Thymus (tissue), 11 donors: ENCODE measurements around the gene PAAF1. TPM values are rescaled to one million over a fixed set of nuclear protein-coding genes. Genes with fewer than 3 reads are reported as not detected.
"Not testable (repeated sequence)": the region's sequence is repeated elsewhere in the genome, so short reads cannot be mapped to it uniquely, and the experiment has no call there.

Source experiments
- DNase-seq, 9 donors: peaks; one replicate each; pipeline ENCODE4 v3.0.0-alpha.2; 2013; ENCODE audit warnings: low spot score in 9 of 9, low read depth in 6 of 9, missing footprints in 1 of 9
- H3K27ac ChIP-seq, 2 donors: one replicate each; pipeline ENCODE4 v1.5.1; 2013; ENCODE audit warnings: control low read depth in 1 of 2, low read depth in 1 of 2, low read length in 1 of 2, mild to moderate bottlenecking in 1 of 2, moderate library complexity in 1 of 2
- H3K27me3 ChIP-seq, 2 donors: one replicate each; pipeline ENCODE4 v1.5.1; 2013; ENCODE audit warnings: low read length in 1 of 2; ENCODE audit not compliant: control insufficient read depth in 2 of 2, insufficient read depth in 1 of 2
- H3K36me3 ChIP-seq, 2 donors: one replicate each; pipeline ENCODE4 v1.5.1; 2013; ENCODE audit warnings: low read length in 1 of 2, mild to moderate bottlenecking in 1 of 2, moderate library complexity in 1 of 2; ENCODE audit not compliant: control insufficient read depth in 2 of 2, insufficient read depth in 2 of 2
- H3K4me1 ChIP-seq, 2 donors: one replicate each; pipeline ENCODE4 v1.5.1; 2013; ENCODE audit warnings: low read length in 2 of 2; ENCODE audit not compliant: control insufficient read depth in 2 of 2, insufficient read depth in 2 of 2
- H3K4me3 ChIP-seq, 2 donors: one replicate each; pipeline ENCODE4 v1.5.1; 2013; ENCODE audit warnings: low read length in 2 of 2, control low read depth in 1 of 2, mild to moderate bottlenecking in 1 of 2
- H3K9me3 ChIP-seq, 2 donors: one replicate each; pipeline ENCODE4 v1.5.1; 2013; ENCODE audit warnings: low read length in 1 of 2, mild to moderate bottlenecking in 1 of 2; ENCODE audit not compliant: control insufficient read depth in 2 of 2, insufficient read depth in 1 of 2
- WGBS: extraction: QIAGEN DNeasy Blood & Tissue Kit; methylation state at CpG from one replicate; pipeline ENCODE4 v1.1.7; 2013; 5-methylcytosine and 5-hydroxymethylcytosine counted together
- polyA plus RNA-seq: library from polyadenylated mRNA; stranded (reverse); fragments of 200-250 nt; gene quantifications from one replicate; pipeline ENCODE4 v1.2.3, GENCODE V29; 2013
- total RNA-seq: library from RNA; stranded (reverse); fragments of 120-200 nt; gene quantifications from one replicate; pipeline ENCODE4 v1.2.4, GENCODE V29; 2013
- donor health status: healthy.

The PAAF1 gene
- total and polyA plus RNA-seq, 2 donors, result 9.5 to 24.7 TPM

GRCh38 chr11:73929388-73929787, 52.6 kb downstream of the PAAF1 start:
- Histone ChIP-seq H3K9me3 (no peaks in the 10 kb centered on the region), H3K4me3 (no peak overlapping the region), H3K36me3 (peaks cover 30 to 33% of the 10 kb centered on the region in 2 donors), H3K4me1 (no peaks in the 10 kb centered on the region), H3K27ac (no peak overlapping the region), H3K27me3 (no peaks in the 10 kb centered on the region)
- WGBS, result 98% methylated on average over 2 of the region's 2 CpGs
- no peak for DNase-seq

DNA sequence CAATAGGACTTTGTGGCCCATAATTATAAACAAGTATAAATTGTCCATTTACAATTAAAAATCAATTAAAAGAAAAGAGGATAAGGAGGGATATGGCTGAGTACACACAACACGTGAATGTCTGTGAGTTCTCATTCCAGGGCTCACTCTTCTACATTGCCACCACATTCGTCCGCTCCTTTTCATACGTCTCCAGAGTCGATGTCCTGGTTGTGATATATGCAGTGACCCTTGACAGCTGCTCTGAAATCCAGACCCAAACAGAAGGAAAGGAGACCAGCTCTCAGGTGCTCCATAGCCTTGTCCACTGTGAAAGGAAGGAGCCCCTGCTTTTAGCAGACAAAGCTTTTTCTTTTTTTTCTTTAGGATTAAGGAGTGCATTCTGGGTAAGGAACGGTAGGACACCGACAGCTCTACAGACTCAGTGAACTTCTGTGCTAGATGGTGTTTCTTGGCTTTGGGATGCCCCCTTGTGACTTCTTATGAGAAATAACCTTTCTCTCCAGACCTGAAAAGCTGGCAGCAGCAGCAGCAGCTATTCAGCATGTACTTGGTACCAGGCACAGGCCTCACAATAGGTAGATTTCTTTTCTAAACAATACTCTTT, 54.3 kb downstream of the PAAF1 start:
- WGBS, result 79% methylated on average over 7 of the region's 7 CpGs
- Histone ChIP-seq H3K4me1 (no peaks in the 10 kb centered on the region), H3K36me3 (peaks cover 22 to 33% of the 10 kb centered on the region in 2 donors), H3K9me3 (no peaks in the 10 kb centered on the region), H3K27me3 (no peaks in the 10 kb centered on the region), H3K4me3 (no peak overlapping the region), H3K27ac (no peak overlapping the region)
- DNase-seq, result peak; percentile 2 to 70 (median 36)

DNA sequence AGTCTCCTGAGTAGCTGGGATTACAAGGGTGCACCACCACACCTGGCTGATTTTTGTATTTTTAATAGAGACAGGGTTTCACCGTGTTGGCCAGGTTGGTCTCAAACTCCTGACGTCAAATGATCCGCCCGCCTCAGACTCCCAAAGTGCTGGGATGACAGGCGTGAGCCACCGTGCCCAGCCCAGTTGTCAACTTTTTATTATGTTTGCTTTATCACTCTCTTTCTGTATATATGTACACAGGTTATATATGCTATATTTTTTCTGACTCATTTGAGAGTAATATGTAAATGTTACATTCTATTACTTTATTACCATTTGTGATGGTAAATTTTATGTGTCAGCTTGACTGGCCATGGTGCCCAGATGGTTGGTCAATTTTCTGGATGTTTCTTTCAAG, 55.2 kb downstream of the PAAF1 start:
- H3K4me1 ChIP-seq, result no peaks in the 10 kb centered on the region
- no peak overlapping the region for H3K4me3 ChIP-seq
- no peak overlapping the region for H3K27ac ChIP-seq
- no peaks in the 10 kb centered on the region for H3K27me3 ChIP-seq
- WGBS, result 98% methylated on average over 6 of the region's 6 CpGs
- DNase-seq, result no peak
- H3K9me3 ChIP-seq, result no peaks in the 10 kb centered on the region
- peaks cover 22 to 30% of the 10 kb centered on the region in 2 donors for H3K36me3 ChIP-seq

- Histone ChIP-seq H3K36me3 (peaks cover 14 to 22% of the 10 kb centered on the region in 2 donors), H3K9me3 (peaks cover 0 to 4% of the 10 kb centered on the region in 2 donors), H3K27ac (no peak overlapping the region), H3K4me3 (no peak overlapping the region), H3K27me3 (no peaks in the 10 kb centered on the region), H3K4me1 (no peaks in the 10 kb centered on the region)
- no peak for DNase-seq
- 98% methylated on average over 7 of the region's 7 CpGs for WGBS
Observed at GRCh38 chr11:73932781-73933180, 56.0 kb downstream of the PAAF1 start.

DNA sequence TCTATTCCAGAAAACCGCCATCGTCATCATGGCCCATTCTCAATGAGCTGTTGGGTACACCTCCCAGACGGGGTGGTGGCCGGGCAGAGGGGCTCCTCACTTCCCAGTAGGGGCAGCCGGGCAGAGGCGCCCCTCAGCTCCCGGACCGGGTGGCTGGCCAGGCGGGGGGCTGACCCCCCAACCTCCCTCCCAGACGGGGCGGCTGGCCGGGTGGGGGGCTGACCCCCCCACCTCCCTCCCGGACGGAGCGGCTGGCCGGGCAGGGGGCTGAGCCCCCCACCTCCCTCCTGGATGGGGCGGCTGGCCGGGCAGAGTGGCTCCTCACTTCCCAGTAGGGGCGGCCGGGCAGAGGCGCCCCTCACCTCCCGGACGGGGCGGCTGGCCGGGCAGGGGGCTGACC, 59.2 kb downstream of the PAAF1 start:
- WGBS, result over 99% methylated on average over 15 of the region's 25 CpGs
- Histone ChIP-seq H3K36me3 (peaks cover 7 to 15% of the 10 kb centered on the region in 2 donors), H3K9me3 (peaks cover 0 to 13% of the 10 kb centered on the region in 2 donors)
- DNase-seq, H3K4me3 ChIP-seq, H3K4me1 ChIP-seq, H3K27me3 ChIP-seq, H3K27ac ChIP-seq: not testable (repeated sequence)

GRCh38 chr11:73939096-73939495, 62.3 kb downstream of the PAAF1 start:
- peaks cover 0 to 8% of the 10 kb centered on the region in 2 donors for H3K36me3 ChIP-seq
- no peaks in the 10 kb centered on the region for H3K4me1 ChIP-seq
- 81% methylated on average over 4 of the region's 4 CpGs for WGBS

DNA sequence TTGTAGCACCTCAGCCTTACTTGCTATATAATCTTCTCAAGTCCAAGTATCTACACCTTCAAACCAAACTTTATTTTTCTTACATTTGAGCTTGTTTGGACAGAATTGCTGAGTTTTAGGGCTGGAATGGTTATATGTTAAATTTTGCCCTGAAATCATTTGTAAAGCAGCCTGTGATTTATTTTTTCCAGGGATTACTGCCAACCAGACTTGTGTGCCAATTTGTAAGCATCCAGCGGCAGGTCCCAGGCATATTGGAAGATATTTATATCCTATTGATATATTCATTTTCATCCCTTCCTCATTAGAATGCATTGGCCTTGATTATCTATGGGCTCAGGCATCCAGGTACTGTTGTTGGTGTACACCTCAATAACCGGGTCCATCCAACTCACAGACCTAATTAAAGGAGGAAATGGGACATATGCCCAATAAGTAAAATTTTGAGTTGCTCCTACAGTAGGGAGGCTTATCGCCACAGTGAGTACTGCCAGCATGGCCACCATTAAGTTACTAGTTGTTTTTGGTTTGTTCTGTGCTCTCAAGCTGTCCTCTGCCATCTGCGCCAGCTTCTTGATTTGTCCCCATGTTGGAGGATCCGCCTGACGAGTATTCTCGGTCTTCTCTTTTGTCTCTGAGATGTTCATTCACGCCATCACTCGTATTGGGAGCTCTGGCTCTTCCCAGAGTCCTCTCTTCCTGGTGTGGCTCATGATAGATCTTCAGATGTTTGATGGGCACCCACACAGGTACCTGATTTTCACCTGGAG, 64.2 kb downstream of the PAAF1 start:
- no peak for DNase-seq
- no peaks in the 10 kb centered on the region for H3K4me1 ChIP-seq
- H3K27ac ChIP-seq, result no peak overlapping the region
- H3K9me3 ChIP-seq, result peaks cover 0 to 16% of the 10 kb centered on the region in 2 donors
- no peaks in the 10 kb centered on the region for H3K36me3 ChIP-seq
- H3K4me3 ChIP-seq, result no peak overlapping the region
- 98% methylated on average over 9 of the region's 9 CpGs for WGBS
- H3K27me3 ChIP-seq, result no peaks in the 10 kb centered on the region

More at GRCh38 chr11:73939096-73939495, 62.3 kb downstream of the PAAF1 start:
- Histone ChIP-seq H3K9me3 (peaks cover 0 to 16% of the 10 kb centered on the region in 2 donors), H3K4me3 (no peak overlapping the region), H3K27ac (no peak overlapping the region), H3K27me3 (no peaks in the 10 kb centered on the region)
- DNase-seq, result no peak

GRCh38 chr11:73942010-73942409, 65.2 kb downstream of the PAAF1 start:
- Histone ChIP-seq H3K4me3 (no peak overlapping the region), H3K27ac (no peak overlapping the region), H3K27me3 (no peaks in the 10 kb centered on the region), H3K36me3 (no peaks in the 10 kb centered on the region), H3K9me3 (peaks cover 0 to 16% of the 10 kb centered on the region in 2 donors), H3K4me1 (no peaks in the 10 kb centered on the region)
- WGBS, result 93% methylated on average over 1 of the region's 1 CpG
- no peak for DNase-seq

DNA sequence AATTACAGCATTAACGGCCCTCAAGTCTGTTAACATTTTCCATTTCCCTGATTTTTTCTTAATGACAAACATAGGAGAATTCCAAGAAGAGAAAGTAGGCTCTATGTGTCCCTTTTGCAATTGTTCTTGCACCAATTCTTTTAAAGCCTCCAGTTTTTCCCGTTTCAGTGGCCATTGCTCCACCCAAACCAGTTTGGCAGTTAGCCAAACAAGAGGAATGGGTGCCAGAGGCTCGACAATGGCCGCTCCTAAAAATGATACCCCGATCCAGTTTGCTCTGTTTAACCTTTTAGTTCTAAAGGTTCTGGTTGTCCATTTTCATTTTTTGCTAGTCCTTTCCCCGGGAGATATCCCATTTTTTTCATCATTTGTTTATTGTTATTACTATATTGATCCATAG, 67.3 kb downstream of the PAAF1 start:
- Histone ChIP-seq H3K36me3 (no peaks in the 10 kb centered on the region), H3K27ac (no peak overlapping the region), H3K27me3 (no peaks in the 10 kb centered on the region), H3K9me3 (peaks cover 0 to 3% of the 10 kb centered on the region in 2 donors), H3K4me1 (no peaks in the 10 kb centered on the region), H3K4me3 (no peak overlapping the region)
- WGBS, result 92% methylated on average over 6 of the region's 6 CpGs
- no peak for DNase-seq
